Measurements from ENCODE around the gene PSMB7. TPM values are rescaled to one million over a fixed set of nuclear protein-coding genes. Genes with fewer than 3 reads are reported as not detected.

PSMB7 gene
- total RNA-seq, 1 experiment from 2014 or later: 380 TPM

DNA sequence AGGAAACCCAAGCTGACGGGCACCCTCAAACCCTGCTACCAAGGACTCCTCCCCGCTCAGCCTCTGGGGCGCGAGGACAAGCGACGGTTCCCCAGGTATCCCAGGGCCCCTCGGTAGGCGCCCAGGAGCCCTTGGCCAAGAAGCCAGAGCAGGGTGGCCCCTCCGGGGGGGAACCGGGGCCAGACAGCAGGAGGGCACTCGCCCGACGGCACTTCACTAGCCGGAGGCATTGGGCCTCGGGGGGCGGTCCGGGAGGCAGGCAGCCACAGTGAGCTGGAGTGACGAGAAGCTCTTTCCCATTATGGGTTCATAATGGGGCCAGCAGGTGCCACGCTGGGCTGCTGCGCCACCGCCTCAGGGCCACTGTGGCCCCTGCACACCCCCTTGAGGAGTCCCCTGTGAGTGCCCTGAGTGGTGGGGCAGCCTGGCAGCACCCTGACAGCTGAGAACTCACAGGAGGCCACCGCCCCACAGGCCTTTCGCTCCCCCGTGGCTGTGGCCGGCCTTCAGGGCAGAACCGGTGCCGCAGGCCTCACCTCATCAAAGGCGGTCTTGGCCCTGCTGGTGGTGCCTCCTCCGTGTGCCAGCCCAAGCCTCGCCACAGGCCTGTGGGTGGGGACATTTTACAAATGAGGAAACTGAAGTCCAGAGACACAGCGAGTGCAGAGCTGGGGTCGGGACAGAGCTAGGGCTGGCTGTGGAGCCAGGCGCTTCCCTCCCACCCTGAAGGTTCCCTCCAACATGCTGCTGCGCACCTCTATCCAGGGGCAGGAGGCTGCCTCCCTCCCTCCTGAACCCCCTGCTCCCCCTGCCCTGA lies 68.7 kb downstream of the PSMB7 start:
- no TSS peak for BruUV-seq (replicated peaks)
- Histone ChIP-seq H3K9me3 (ENCODE audit: low read depth, low read length, poor library complexity, severe bottlenecking) (no peaks in the 10 kb centered on the region), H3K4me3 (ENCODE audit: low read depth, low read length, poor library complexity, severe bottlenecking) (no peak overlapping the region), H3K4me1 (ENCODE audit: insufficient read depth, low read length, poor library complexity, severe bottlenecking) (peaks cover 13% of the 10 kb centered on the region), H3K36me3 (ENCODE audit: insufficient read depth, low read length, poor library complexity, severe bottlenecking) (peaks cover 41% of the 10 kb centered on the region), H3K27ac (ENCODE audit: low read depth, low read length, poor library complexity, severe bottlenecking) (no peak overlapping the region), H3K27me3 (replicated peaks; ENCODE audit: insufficient read depth, low read depth, low read length, poor library complexity) (no peaks in the 10 kb centered on the region)
- intact Hi-C loops (cut with micrococcal nuclease; ENCODE audit: unreplicated experiment): no loop called here
- CTCF ChIA-PET: no interaction called here
- no peak for DNase-seq (ENCODE audit: low spot score)
- TF ChIP-seq CTCF (conservative IDR thresholded peaks at IDR 0.05; ENCODE audit: low read depth, low read length) (no peak), EZH2 (IDR thresholded peaks at IDR 0.05; ENCODE audit: borderline replicate concordance, low read depth, low read length, poor library complexity, severe bottlenecking) (no peak)
- POLR2A ChIA-PET (ENCODE audit: low non-redundant PET): no interaction called here

- no TSS peak for BruUV-seq (replicated peaks)
- TF ChIP-seq CTCF (conservative IDR thresholded peaks at IDR 0.05; ENCODE audit: low read depth, low read length) (no peak), EZH2 (IDR thresholded peaks at IDR 0.05; ENCODE audit: borderline replicate concordance, low read depth, low read length, poor library complexity, severe bottlenecking) (no peak)
- CTCF ChIA-PET: no interaction called here
- Histone ChIP-seq H3K27ac (ENCODE audit: low read depth, low read length, poor library complexity, severe bottlenecking) (no peak overlapping the region), H3K27me3 (replicated peaks; ENCODE audit: insufficient read depth, low read depth, low read length, poor library complexity) (no peaks in the 10 kb centered on the region), H3K4me1 (ENCODE audit: insufficient read depth, low read length, poor library complexity, severe bottlenecking) (peaks cover 13% of the 10 kb centered on the region), H3K4me3 (ENCODE audit: low read depth, low read length, poor library complexity, severe bottlenecking) (no peak overlapping the region), H3K9me3 (ENCODE audit: low read depth, low read length, poor library complexity, severe bottlenecking) (no peaks in the 10 kb centered on the region), H3K36me3 (ENCODE audit: insufficient read depth, low read length, poor library complexity, severe bottlenecking) (peaks cover 34% of the 10 kb centered on the region)
- POLR2A ChIA-PET (ENCODE audit: low non-redundant PET): no interaction called here
- DNase-seq (ENCODE audit: low spot score): no peak
- intact Hi-C loops (cut with micrococcal nuclease; ENCODE audit: unreplicated experiment): no loop called here
Observed at GRCh38 chr9:124345751-124346281, 69.4 kb downstream of the PSMB7 start.

DNA sequence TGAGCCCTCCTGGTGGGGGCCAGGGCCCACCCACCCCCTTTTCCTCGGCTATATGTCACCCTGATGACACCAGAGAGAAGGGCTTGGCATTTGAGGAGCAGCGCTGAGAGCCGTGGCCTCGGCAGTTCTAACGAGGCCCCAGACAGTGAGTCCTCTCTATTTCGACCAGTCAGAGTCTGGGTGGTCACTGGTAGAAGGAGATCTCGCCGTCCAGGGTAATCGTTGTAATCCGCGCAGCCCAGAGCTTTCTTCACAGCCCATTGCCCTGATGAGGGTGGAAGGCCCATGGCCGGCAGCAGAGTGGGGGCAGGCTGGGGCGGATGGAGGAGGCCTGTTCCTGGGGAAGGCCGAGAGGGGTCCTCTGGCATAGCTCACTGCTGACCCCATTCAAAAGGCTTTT lies 70.2 kb downstream of the PSMB7 start:
- DNase-seq (ENCODE audit: low spot score): no peak
- Histone ChIP-seq H3K27me3 (replicated peaks; ENCODE audit: insufficient read depth, low read depth, low read length, poor library complexity) (no peaks in the 10 kb centered on the region), H3K27ac (ENCODE audit: low read depth, low read length, poor library complexity, severe bottlenecking) (no peak overlapping the region), H3K36me3 (ENCODE audit: insufficient read depth, low read length, poor library complexity, severe bottlenecking) (peaks cover 26% of the 10 kb centered on the region), H3K4me3 (ENCODE audit: low read depth, low read length, poor library complexity, severe bottlenecking) (no peak overlapping the region), H3K9me3 (ENCODE audit: low read depth, low read length, poor library complexity, severe bottlenecking) (no peaks in the 10 kb centered on the region), H3K4me1 (ENCODE audit: insufficient read depth, low read length, poor library complexity, severe bottlenecking) (peaks cover 13% of the 10 kb centered on the region)
- intact Hi-C loops (cut with micrococcal nuclease; ENCODE audit: unreplicated experiment): no loop called here
- ChIA-PET POLR2A (ENCODE audit: low non-redundant PET) (no interaction called here), CTCF (no interaction called here)
- TF ChIP-seq CTCF (conservative IDR thresholded peaks at IDR 0.05; ENCODE audit: low read depth, low read length) (no peak), EZH2 (IDR thresholded peaks at IDR 0.05; ENCODE audit: borderline replicate concordance, low read depth, low read length, poor library complexity, severe bottlenecking) (no peak)
- BruUV-seq (replicated peaks): no TSS peak
